ENCODE measurements around the gene CERS6. TPM values are rescaled to one million over a fixed set of nuclear protein-coding genes. Genes with fewer than 3 reads are reported as not detected.

Gene CERS6
- total RNA-seq, 1 donor = 16.0 TPM

DNA sequence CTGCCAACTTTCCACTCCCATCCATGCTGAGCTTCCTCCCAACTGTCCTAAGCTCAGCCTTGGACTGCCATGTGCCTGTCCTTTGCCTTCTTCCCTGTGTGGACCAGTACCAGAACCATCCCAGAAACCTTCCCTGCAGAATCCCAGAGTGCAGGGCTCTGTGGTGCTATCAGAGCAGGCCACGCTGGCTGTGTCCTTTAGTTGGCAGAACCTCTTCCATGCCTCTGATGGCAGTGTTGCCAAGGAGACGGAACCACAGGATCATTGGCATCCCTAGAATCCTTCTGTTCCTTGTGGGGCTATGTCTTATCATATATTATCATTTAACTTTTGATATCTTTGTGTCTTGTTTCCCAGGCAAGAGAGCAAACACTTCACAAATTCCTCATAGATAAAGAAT is 273.4 kb downstream of the CERS6 start:
- DNase-seq (ENCODE audit: low read depth) = no peak
- no peak overlapping the region for H3K4me3 ChIP-seq (ENCODE audit: low read depth, low read length)
- TF ChIP-seq CTCF (IDR thresholded peaks at IDR 0.05; ENCODE audit: insufficient read depth, low read depth, low read length) = no peak

DNA sequence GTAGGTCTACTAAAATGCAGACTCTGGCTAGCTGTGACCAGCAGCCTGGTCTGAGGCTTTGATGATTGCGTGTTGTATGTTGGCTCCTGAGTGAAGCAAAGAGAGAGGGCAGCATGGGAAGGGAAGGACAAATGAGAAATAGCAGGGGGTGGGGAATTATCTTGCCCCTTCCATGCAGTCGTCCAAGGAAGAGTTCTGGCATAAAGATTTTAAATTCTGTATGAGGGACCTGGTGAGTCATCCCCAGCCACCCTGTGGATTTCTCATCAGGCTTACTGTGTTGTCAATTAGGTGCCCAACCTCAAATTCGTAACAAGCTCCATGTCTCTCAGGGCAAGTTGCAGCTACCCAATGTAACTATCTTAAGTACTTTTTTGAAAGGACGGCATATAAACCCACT is 274.3 kb downstream of the CERS6 start:
- no peak overlapping the region for H3K4me3 ChIP-seq (ENCODE audit: low read depth, low read length)
- DNase-seq (ENCODE audit: low read depth) = no peak
- no peak for TF ChIP-seq CTCF (IDR thresholded peaks at IDR 0.05; ENCODE audit: insufficient read depth, low read depth, low read length)

- no peak for DNase-seq (ENCODE audit: low read depth)
- TF ChIP-seq CTCF (IDR thresholded peaks at IDR 0.05; ENCODE audit: insufficient read depth, low read depth, low read length) = no peak
- no peak overlapping the region for H3K4me3 ChIP-seq (ENCODE audit: low read depth, low read length)
Observed at GRCh38 chr2:168731002-168731401, 274.9 kb downstream of the CERS6 start.

DNA sequence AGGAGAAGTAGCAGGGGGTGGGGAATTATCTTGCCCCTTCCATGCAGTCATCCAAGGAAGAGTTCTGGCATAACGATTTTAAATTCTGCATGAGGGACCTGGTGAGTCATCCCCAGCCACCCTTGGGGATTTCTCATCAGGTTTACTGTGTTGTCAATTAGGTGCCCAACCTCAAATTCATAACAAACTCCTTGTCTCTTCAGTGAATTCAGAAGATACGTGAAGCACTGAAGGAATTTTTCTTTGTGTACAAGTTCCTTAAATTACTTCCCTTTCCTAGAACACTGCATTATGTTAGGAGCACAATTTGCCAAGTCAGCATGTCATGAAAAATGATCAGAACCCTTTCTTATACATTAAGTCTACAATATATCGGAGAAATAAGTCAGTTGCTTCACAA is 275.5 kb downstream of the CERS6 start:
- no peak for DNase-seq (ENCODE audit: low read depth)
- no peak overlapping the region for H3K4me3 ChIP-seq (ENCODE audit: low read depth, low read length)
- no peak for TF ChIP-seq CTCF (IDR thresholded peaks at IDR 0.05; ENCODE audit: insufficient read depth, low read depth, low read length)

DNA sequence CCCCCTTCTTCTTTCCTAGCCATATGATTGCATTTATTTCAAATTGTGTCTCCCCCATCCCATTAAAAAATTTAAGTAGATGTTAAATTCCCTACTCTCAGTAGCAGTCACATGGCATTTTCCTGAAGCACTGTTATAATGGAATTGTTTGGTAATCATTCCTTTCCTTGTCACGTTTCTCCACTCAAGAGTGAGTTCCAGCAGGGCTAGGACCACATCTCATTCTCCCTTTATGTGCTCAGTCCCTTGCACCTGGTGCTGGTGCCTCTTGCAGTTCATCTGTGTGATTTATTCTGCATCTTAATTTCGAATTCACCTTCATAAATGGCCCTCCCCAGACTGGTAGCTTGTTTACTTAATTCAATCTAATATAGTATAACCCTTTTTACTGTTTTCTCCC is 276.0 kb downstream of the CERS6 start:
- no peak for TF ChIP-seq CTCF (IDR thresholded peaks at IDR 0.05; ENCODE audit: insufficient read depth, low read depth, low read length)
- no peak overlapping the region for H3K4me3 ChIP-seq (ENCODE audit: low read depth, low read length)
- DNase-seq (ENCODE audit: low read depth) = no peak

DNA sequence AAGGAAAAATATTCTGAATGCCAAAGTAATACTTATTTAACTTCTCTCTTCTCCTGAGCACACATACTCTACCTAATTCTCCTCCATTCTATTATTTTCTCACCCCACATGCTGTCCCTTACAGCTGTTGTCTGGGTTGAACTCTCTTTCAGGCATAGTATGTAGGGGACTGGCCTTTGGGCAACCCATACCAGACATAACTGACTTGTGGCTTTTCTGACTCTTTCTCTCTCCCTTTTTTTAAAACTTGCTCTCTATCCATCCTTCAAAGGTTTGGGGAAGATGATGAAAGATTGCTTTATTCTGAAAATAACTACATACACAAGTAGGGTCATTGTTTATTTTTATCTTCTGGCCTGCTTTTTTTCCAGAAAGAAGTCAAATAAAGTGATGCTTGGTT is 276.4 kb downstream of the CERS6 start:
- DNase-seq (ENCODE audit: low read depth) = no peak
- TF ChIP-seq CTCF (IDR thresholded peaks at IDR 0.05; ENCODE audit: insufficient read depth, low read depth, low read length) = no peak
- no peak overlapping the region for H3K4me3 ChIP-seq (ENCODE audit: low read depth, low read length)

GRCh38 chr2:168734199-168734760 is 278.2 kb downstream of the CERS6 start:
- no peak for DNase-seq (ENCODE audit: low read depth)

More at GRCh38 chr2:168734199-168734760, 278.2 kb downstream of the CERS6 start:
- no peak for TF ChIP-seq CTCF (IDR thresholded peaks at IDR 0.05; ENCODE audit: insufficient read depth, low read depth, low read length)
- no peak overlapping the region for H3K4me3 ChIP-seq (ENCODE audit: low read depth, low read length)
